CD14-positive monocyte (primary cell): Measurements from ENCODE around the gene RPS13. TPM values are rescaled to one million over a fixed set of nuclear protein-coding genes. Genes with fewer than 3 reads are reported as not detected.
"Not testable (repeated sequence)": the region's sequence is repeated elsewhere in the genome, so short reads cannot be mapped to it uniquely, and the experiment has no call there.

Experiments used
- DNase-seq, 3 donors: peaks; one replicate each; pipeline ENCODE4 v3.0.0-alpha.2; 2011 to 2022
- H2AFZ ChIP-seq: 2 replicates; pipeline ENCODE4 v1.6.0; 2012; ENCODE audit warnings: mild to moderate bottlenecking, low read depth, low read length, inconsistent platforms; ENCODE audit not compliant: insufficient read depth, poor library complexity, severe bottlenecking
- H3K27ac ChIP-seq, 2 donors: 1 replicate in 1 of 2; 2 replicates in 1 of 2; pipeline ENCODE4 v1.5.1; 2012 to 2013; ENCODE audit warnings: low read length in 2 of 2, control low read depth in 1 of 2, inconsistent platforms in 1 of 2, low read depth in 1 of 2, mild to moderate bottlenecking in 1 of 2
- H3K27me3 ChIP-seq, 2 donors: one replicate each; pipeline versions ENCODE4 v1.6.0 to v1.6.1; 2011 to 2013; ENCODE audit warnings: low read length in 2 of 2; ENCODE audit not compliant: control insufficient read depth in 2 of 2, insufficient read depth in 2 of 2
- H3K36me3 ChIP-seq, 2 donors: replicated peaks in 1 of 2; 1 replicate in 1 of 2; 2 replicates in 1 of 2; pipeline versions ENCODE4 v1.5.1 to v1.6.1; 2012 to 2013; ENCODE audit warnings: low read length in 2 of 2, control low read depth in 1 of 2, inconsistent platforms in 1 of 2, mild to moderate bottlenecking in 1 of 2; ENCODE audit not compliant: insufficient read depth in 2 of 2, control insufficient read depth in 1 of 2
- H3K4me1 ChIP-seq, 2 donors: 1 replicate in 1 of 2; 2 replicates in 1 of 2; pipeline versions ENCODE4 v1.5.1 to v1.6.1; 2012 to 2013; ENCODE audit warnings: low read length in 2 of 2, control low read depth in 1 of 2, inconsistent platforms in 1 of 2, mild to moderate bottlenecking in 1 of 2, moderate library complexity in 1 of 2; ENCODE audit not compliant: insufficient read depth in 2 of 2, control insufficient read depth in 1 of 2
- H3K4me2 ChIP-seq: replicated peaks from 2 replicates; pipeline ENCODE3; 2012; ENCODE audit warnings: low read length, moderate library complexity, mild to moderate bottlenecking; ENCODE audit not compliant: poor library complexity, severe bottlenecking; ENCODE audit errors: extremely low read depth
- H3K4me3 ChIP-seq, 3 experiments: fragments of 200-600 bp in 1 of 3; sonication (generic) in 1 of 3; replicated peaks in 1 of 3; 1 replicate in 2 of 3; 2 replicates in 1 of 3; pipeline ENCODE4 v1.5.1; 2011 to 2013; ENCODE audit warnings: low read length in 3 of 3, mild to moderate bottlenecking in 3 of 3, control low read depth in 2 of 3, low read depth in 2 of 3, inconsistent platforms in 1 of 3, moderate library complexity in 1 of 3
- H3K79me2 ChIP-seq: 2 replicates; pipeline ENCODE4 v1.6.0; 2012; ENCODE audit warnings: mild to moderate bottlenecking, control low read depth, inconsistent platforms, low read length, moderate library complexity; ENCODE audit not compliant: insufficient read depth
- H3K9ac ChIP-seq: 2 replicates; pipeline ENCODE4 v1.6.0; 2017; ENCODE audit warnings: low read length, mild to moderate bottlenecking; ENCODE audit not compliant: insufficient read depth, poor library complexity, severe bottlenecking
- H3K9me3 ChIP-seq, 2 donors: replicated peaks in 1 of 2; 1 replicate in 1 of 2; 2 replicates in 1 of 2; pipeline versions ENCODE4 v1.5.1 to v1.6.1; 2012 to 2013; ENCODE audit warnings: low read length in 2 of 2, control low read depth in 1 of 2; ENCODE audit not compliant: control insufficient read depth in 1 of 2, insufficient read depth in 1 of 2
- H4K20me1 ChIP-seq: 2 replicates; pipeline ENCODE4 v1.6.0; 2012; ENCODE audit warnings: mild to moderate bottlenecking, low read length, control low read depth, moderate library complexity; ENCODE audit not compliant: insufficient read depth
- H3K27ac Mint-ChIP-seq, 7 donors: one replicate each; pipeline ENCODE4 v1.8.0; 2020; ENCODE audit warnings: mild to moderate bottlenecking in 7 of 7, mixed read lengths in 7 of 7, moderate library complexity in 6 of 7, inconsistent platforms in 2 of 7
- H3K27me3 Mint-ChIP-seq, 3 donors: one replicate each; pipeline ENCODE4 v1.8.0; 2021 to 2022; ENCODE audit warnings: low read depth in 3 of 3, mild to moderate bottlenecking in 3 of 3, mixed read lengths in 3 of 3, moderate library complexity in 3 of 3, inconsistent platforms in 1 of 3
- H3K36me3 Mint-ChIP-seq, 2 donors: one replicate each; pipeline ENCODE4 v1.8.0; 2020; ENCODE audit warnings: mixed read lengths in 2 of 2, inconsistent platforms in 1 of 2, mild to moderate bottlenecking in 1 of 2
- H3K4me1 Mint-ChIP-seq: one replicate; pipeline ENCODE4 v1.8.0; 2020; ENCODE audit warnings: mild to moderate bottlenecking, mixed read lengths
- H3K4me3 Mint-ChIP-seq, 2 donors: one replicate each; pipeline ENCODE4 v1.8.0; 2020; ENCODE audit warnings: mild to moderate bottlenecking in 2 of 2, mixed read lengths in 2 of 2, moderate library complexity in 1 of 2
- H3K9me3 Mint-ChIP-seq, 7 donors: one replicate each; pipeline ENCODE4 v1.8.0; 2020 to 2022; ENCODE audit warnings: mixed read lengths in 7 of 7, mild to moderate bottlenecking in 6 of 7, moderate library complexity in 6 of 7, inconsistent platforms in 2 of 7
- WGBS: methylation state at CpG from one replicate; pipeline ENCODE4 v1.1.5; 2013; ENCODE audit warnings: missing lambda C conversion rate; ENCODE audit not compliant: insufficient coverage; 5-methylcytosine and 5-hydroxymethylcytosine counted together
- intact Hi-C, 2 donors: fragments of 100-400 bp; cut with micrococcal nuclease; formaldehyde crosslinking; loops; one replicate each; pipeline versions ENCODE4 v1.15.0 to v1.15.1; 2023
- polyA plus RNA-seq, 3 donors: library from polyadenylated mRNA; depleted of rRNA in 1 of 3; unstranded in 2 of 3; stranded (reverse) in 1 of 3; fragments of 300-500 nt in 2 of 3; fragments of >200 nt in 1 of 3; fragmentation: Illumina TruSeq in 2 of 3; gene quantifications; 1 replicate in 2 of 3; 2 replicates in 1 of 3; pipeline ENCODE4 v1.2.3, GENCODE V29; 2012 to 2021
- TF ChIP-seq, protein P1 (sequence below): fragments of 200-600 bp; IDR thresholded peaks from one replicate; pipeline ENCODE4 v1.8.0; 2022; ENCODE audit warnings: antibody characterized with exemption, mild to moderate bottlenecking

Gene RPS13
- polyA plus RNA-seq, 3 donors = 1,050 to 1,357 (median 1,271) TPM

DNA sequence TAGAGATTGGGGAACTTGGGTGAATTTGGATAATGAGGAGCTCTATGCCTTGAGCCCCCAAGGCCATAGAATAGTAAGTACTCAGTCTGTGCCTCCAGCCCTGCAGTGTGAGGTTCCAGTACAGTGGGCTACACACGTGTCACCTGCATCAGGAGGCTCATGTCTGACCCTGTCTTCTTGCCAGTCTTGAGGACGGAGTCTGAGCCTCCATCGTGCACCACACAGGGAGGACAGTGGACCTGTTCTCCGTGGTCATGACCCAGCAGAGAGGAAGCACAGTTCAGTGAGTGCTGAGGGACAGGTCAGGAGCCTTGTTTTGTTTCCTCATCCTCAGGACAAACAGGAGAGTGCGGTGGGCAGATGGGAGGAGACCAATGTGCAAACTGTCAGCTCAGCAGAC, 30.8 kb downstream of the RPS13 start:
- Mint-ChIP-seq H3K4me3 (no peak overlapping the region), H3K9me3 (peaks cover 0 to 12% (median 4%) of the 10 kb centered on the region in 7 donors), H3K36me3 (no peaks in the 10 kb centered on the region), H3K27me3 (peaks cover 0 to 2% (median 0%) of the 10 kb centered on the region in 3 donors), H3K27ac (no peak overlapping the region), H3K4me1 (no peaks in the 10 kb centered on the region)
- Histone ChIP-seq H2AFZ (no peak overlapping the region), H3K9ac (no peak overlapping the region), H3K27ac (no peak overlapping the region), H3K4me3 (no peak overlapping the region), H3K27me3 (no peaks in the 10 kb centered on the region), H3K36me3 (no peaks in the 10 kb centered on the region), H3K4me1 (no peaks in the 10 kb centered on the region), H3K9me3 (no peaks in the 10 kb centered on the region), H4K20me1 (no peaks in the 10 kb centered on the region), H3K79me2 (no peaks in the 10 kb centered on the region), H3K4me2 (no peak overlapping the region)
- TF ChIP-seq, protein P1, sequence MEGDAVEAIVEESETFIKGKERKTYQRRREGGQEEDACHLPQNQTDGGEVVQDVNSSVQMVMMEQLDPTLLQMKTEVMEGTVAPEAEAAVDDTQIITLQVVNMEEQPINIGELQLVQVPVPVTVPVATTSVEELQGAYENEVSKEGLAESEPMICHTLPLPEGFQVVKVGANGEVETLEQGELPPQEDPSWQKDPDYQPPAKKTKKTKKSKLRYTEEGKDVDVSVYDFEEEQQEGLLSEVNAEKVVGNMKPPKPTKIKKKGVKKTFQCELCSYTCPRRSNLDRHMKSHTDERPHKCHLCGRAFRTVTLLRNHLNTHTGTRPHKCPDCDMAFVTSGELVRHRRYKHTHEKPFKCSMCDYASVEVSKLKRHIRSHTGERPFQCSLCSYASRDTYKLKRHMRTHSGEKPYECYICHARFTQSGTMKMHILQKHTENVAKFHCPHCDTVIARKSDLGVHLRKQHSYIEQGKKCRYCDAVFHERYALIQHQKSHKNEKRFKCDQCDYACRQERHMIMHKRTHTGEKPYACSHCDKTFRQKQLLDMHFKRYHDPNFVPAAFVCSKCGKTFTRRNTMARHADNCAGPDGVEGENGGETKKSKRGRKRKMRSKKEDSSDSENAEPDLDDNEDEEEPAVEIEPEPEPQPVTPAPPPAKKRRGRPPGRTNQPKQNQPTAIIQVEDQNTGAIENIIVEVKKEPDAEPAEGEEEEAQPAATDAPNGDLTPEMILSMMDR = no peak
- no peak for DNase-seq
- 79% methylated on average over 4 of the region's 5 CpGs for WGBS
- intact Hi-C loops = no loop called here

- 97% methylated on average over 5 of the region's 6 CpGs for WGBS
- Histone ChIP-seq H3K27me3 (no peaks in the 10 kb centered on the region), H3K4me3 (no peak overlapping the region), H3K4me1 (no peaks in the 10 kb centered on the region), H4K20me1 (no peaks in the 10 kb centered on the region), H3K27ac (no peak overlapping the region), H3K79me2 (no peaks in the 10 kb centered on the region), H3K4me2 (no peak overlapping the region), H3K36me3 (no peaks in the 10 kb centered on the region), H3K9me3 (peaks cover 0 to 16% of the 10 kb centered on the region in 2 donors), H2AFZ (no peak overlapping the region), H3K9ac (no peak overlapping the region)
- Mint-ChIP-seq H3K4me1 (no peaks in the 10 kb centered on the region), H3K9me3 (peaks cover 10 to 33% (median 20%) of the 10 kb centered on the region in 7 donors), H3K36me3 (no peaks in the 10 kb centered on the region), H3K27me3 (peaks cover 0 to 8% (median 0%) of the 10 kb centered on the region in 3 donors), H3K27ac (no peak overlapping the region), H3K4me3 (no peak overlapping the region)
- TF ChIP-seq, protein P1 = no peak
- intact Hi-C loops = no loop called here
- no peak for DNase-seq
Measured at GRCh38 chr11:17036666-17037658, 40.5 kb downstream of the RPS13 start.

DNA sequence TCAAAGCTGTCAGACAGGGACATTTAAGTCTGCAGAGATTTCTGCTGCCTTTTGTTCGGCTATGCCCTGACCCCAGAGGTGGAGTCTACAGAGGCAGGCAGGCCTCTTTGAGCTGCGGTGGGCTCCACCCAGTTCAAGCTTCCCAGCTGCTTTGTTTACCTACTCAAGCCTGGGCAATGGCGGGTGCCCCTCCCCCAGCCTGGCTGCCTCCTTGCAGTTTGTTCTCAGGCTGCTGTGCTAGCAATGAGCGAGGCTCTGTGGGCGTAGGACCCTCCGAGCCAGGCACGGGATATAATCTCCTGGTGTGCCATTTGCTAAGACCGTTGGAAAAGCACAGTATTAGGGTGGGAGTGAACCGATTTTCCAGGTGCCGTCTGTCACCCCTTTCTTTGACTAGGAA, 43.4 kb downstream of the RPS13 start:
- H3K27ac Mint-ChIP-seq, H3K4me1 Mint-ChIP-seq, DNase-seq, H3K4me3 ChIP-seq, H3K4me3 Mint-ChIP-seq, H3K9ac ChIP-seq, H4K20me1 ChIP-seq, H3K27ac ChIP-seq, H3K27me3 ChIP-seq, H3K79me2 ChIP-seq, H3K4me1 ChIP-seq, H3K4me2 ChIP-seq, H3K36me3 Mint-ChIP-seq, H3K36me3 ChIP-seq, H2AFZ ChIP-seq, intact Hi-C loops: not testable (repeated sequence)
- H3K27me3 Mint-ChIP-seq = peaks cover 0 to 11% (median 3%) of the 10 kb centered on the region in 3 donors
- peaks cover 10 to 33% (median 24%) of the 10 kb centered on the region in 7 donors for H3K9me3 Mint-ChIP-seq
- 91% methylated on average over 3 of the region's 10 CpGs for WGBS
- H3K9me3 ChIP-seq = peaks cover 0 to 16% of the 10 kb centered on the region in 2 donors
